Measurements from ENCODE around the gene MTERF4. TPM values are rescaled to one million over a fixed set of nuclear protein-coding genes. Genes with fewer than 3 reads are reported as not detected.
"Not testable (repeated sequence)": the region's sequence is repeated elsewhere in the genome, so short reads cannot be mapped to it uniquely, and the experiment has no call there.

The MTERF4 gene
- polyA plus RNA-seq, 2 of the 4 experiments (the other 2 are of a cell fraction), result 44.9 to 47.1 TPM

- TF ChIP-seq ZFP36 (IDR thresholded peaks at IDR 0.05; ENCODE audit: borderline replicate concordance, partially characterized antibody) (no peak), CBX8 (IDR thresholded peaks at IDR 0.05) (no peak), CBX2 (IDR thresholded peaks at IDR 0.05; ENCODE audit: borderline replicate concordance, low read depth) (no peak), MAFK (IDR thresholded peaks at IDR 0.05; ENCODE audit: partially characterized antibody) (no peak)
Measured at GRCh38 chr2:241108271-241109209, 6.5 kb upstream of the MTERF4 start (continued).

GRCh38 chr2:241107031-241107783, 5.1 kb upstream of the MTERF4 start:
- TF ChIP-seq KDM5A (IDR thresholded peaks at IDR 0.05), result no peak
- no peak for TF ChIP-seq NFE2L2 (conservative IDR thresholded peaks at IDR 0.05; ENCODE audit: low read length)
- TF ChIP-seq EP300 (IDR thresholded peaks at IDR 0.05), result no peak
- no peak for TF ChIP-seq ZFP36 (IDR thresholded peaks at IDR 0.05; ENCODE audit: borderline replicate concordance, partially characterized antibody)
- no peak for TF ChIP-seq FOXS1 (CRISPR knock-in tag; IDR thresholded peaks at IDR 0.05)
- TF ChIP-seq NPAS2 (CRISPR knock-in tag; IDR thresholded peaks at IDR 0.05; ENCODE audit: borderline replicate concordance), result no peak
- TF ChIP-seq SMC3 (IDR thresholded peaks at IDR 0.05), result no peak
- no peak for TF ChIP-seq HOXB13 (CRISPR knock-in tag; IDR thresholded peaks at IDR 0.05; ENCODE audit: low read depth)
- no peak for TF ChIP-seq ESRRA (IDR thresholded peaks at IDR 0.05; ENCODE audit: borderline replicate concordance, low read length)
- TF ChIP-seq HOXB5 (CRISPR knock-in tag; IDR thresholded peaks at IDR 0.05), result no peak
- TF ChIP-seq HMGXB4 (CRISPR knock-in tag; IDR thresholded peaks at IDR 0.05; ENCODE audit: borderline replicate concordance), result no peak
- TF ChIP-seq FOSL2 (IDR thresholded peaks at IDR 0.05), result no peak
- no peak for TF ChIP-seq FOSL2 (CRISPR knock-in tag; IDR thresholded peaks at IDR 0.05)
- TF ChIP-seq ZNF302 (CRISPR knock-in tag; IDR thresholded peaks at IDR 0.05), result no peak
- no peak for TF ChIP-seq HDAC2 (IDR thresholded peaks at IDR 0.05)
- Histone ChIP-seq H3K27ac (no peak overlapping the region), H3K4me2 (no peak overlapping the region), H3K4me1 (peaks cover 8% of the 10 kb centered on the region; the same call in 2 of the 3 replicates), H3K9me3 (no peaks in the 10 kb centered on the region), H3K4me3 (no peak overlapping the region)
- ChIA-PET POLR2A (no interaction called here), CTCF (interaction anchor here (1.9 kb wide), 1 partner anchor 29 kb away, joined by 4 read pairs; no protein-coding TSS in a partner anchor)
- WGBS (ENCODE audit: missing lambda C conversion rate), result 95% methylated on average over 6 of the region's 9 CpGs
- no peak for FAIRE-seq
- ATAC-seq, result no peak
- no peak for DNase-seq (ENCODE audit: low read depth in 1 of 2, low spot score in 1 of 2)

GRCh38 chr2:241105641-241106040, 3.6 kb upstream of the MTERF4 start:
- ChIA-PET POLR2A (no interaction called here), CTCF (interaction anchor here (1.0 to 1.9 kb wide), 2 partner anchors 27 to 122 kb away, joined by 3 to 4 read pairs; no protein-coding TSS in a partner anchor)
- WGBS (ENCODE audit: missing lambda C conversion rate), result 100% methylated on average over 1 of the region's 3 CpGs
- no peaks in the 10 kb centered on the region for H3K9me3 ChIP-seq
- H3K4me1 ChIP-seq, result peaks cover 16% of the 10 kb centered on the region; the same call in 2 of the 3 replicates
- no peak overlapping the region for H3K4me2 ChIP-seq
- H3K27ac ChIP-seq, result no peak overlapping the region
- ATAC-seq (no peak), DNase-seq (ENCODE audit: low read depth in 1 of 2, low spot score in 1 of 2) (no peak), FAIRE-seq (no peak)
- no peak overlapping the region for H3K4me3 ChIP-seq
- TF ChIP-seq JUN (IDR thresholded peaks at IDR 0.05), result no peak
- no peak for TF ChIP-seq NR3C1 (IDR thresholded peaks at IDR 0.05)
- no peak for TF ChIP-seq SMC3 (IDR thresholded peaks at IDR 0.05)
- TF ChIP-seq CHD4 (IDR thresholded peaks at IDR 0.05; ENCODE audit: borderline replicate concordance), result no peak

GRCh38 chr2:241104611-241105010, 2.5 kb upstream of the MTERF4 start:
- H3K4me3 ChIP-seq; H3K4me2 ChIP-seq; H3K9me3 ChIP-seq; POLR2A ChIA-PET; DNase-seq (ENCODE audit: low read depth in 1 of 2, low spot score in 1 of 2); H3K27ac ChIP-seq; ATAC-seq; FAIRE-seq: not testable (repeated sequence)
- H3K4me1 ChIP-seq, result peaks cover 17% of the 10 kb centered on the region; the same call in 2 of the 3 replicates
- 95% methylated on average over 10 of the region's 10 CpGs for WGBS (ENCODE audit: missing lambda C conversion rate)
- CTCF ChIA-PET, result interaction anchor here (1.0 kb wide), 1 partner anchor 8 kb away, joined by 3 read pairs; no protein-coding TSS in a partner anchor
